GM06990 (cell line): Measurements from ENCODE around the gene ERAP2.

Source experiments
- DNase-seq: peaks from one replicate; pipeline ENCODE4 v3.0.0-alpha.2; 2011; ENCODE audit not compliant: insufficient read length; ENCODE audit errors: extremely low read depth
- H3K27me3 ChIP-seq: replicated peaks from 2 replicates; pipeline ENCODE4 v1.6.0; 2011; ENCODE audit warnings: low read length; ENCODE audit not compliant: control insufficient read depth, insufficient read depth
- H3K36me3 ChIP-seq: 2 replicates; pipeline ENCODE4 v1.5.1; 2011; ENCODE audit warnings: low read length; ENCODE audit not compliant: control insufficient read depth, insufficient read depth
- H3K4me3 ChIP-seq: replicated peaks from 2 replicates; pipeline ENCODE4 v1.5.1; 2011; ENCODE audit warnings: low read depth, mild to moderate bottlenecking, control low read depth, low read length
- CTCF ChIP-seq: IDR thresholded peaks from 2 replicates; pipeline ENCODE4 v1.5.1; 2011; ENCODE audit warnings: low read length, control low read depth, mild to moderate bottlenecking, inconsistent platforms; ENCODE audit not compliant: insufficient read depth, poor library complexity, severe bottlenecking

ERAP2 gene

GRCh38 chr5:96968074-96968473, 91.8 kb downstream of the ERAP2 start:
- Histone ChIP-seq H3K27me3 (no peaks in the 10 kb centered on the region), H3K4me3 (no peak overlapping the region), H3K36me3 (no peaks in the 10 kb centered on the region; the same call in 1 of the 2 replicates)
- TF ChIP-seq CTCF: no peak
- no peak for DNase-seq

GRCh38 chr5:96968614-96969013, 92.3 kb downstream of the ERAP2 start:
- TF ChIP-seq CTCF: no peak
- no peak for DNase-seq
- no peak overlapping the region for H3K4me3 ChIP-seq

More at GRCh38 chr5:96968614-96969013, 92.3 kb downstream of the ERAP2 start:
- H3K27me3 ChIP-seq: no peaks in the 10 kb centered on the region
- no peaks in the 10 kb centered on the region; the same call in 1 of the 2 replicates for H3K36me3 ChIP-seq
